Ovary (tissue), 9 donors: ENCODE results near the gene ZNF837. TPM values are rescaled to one million over a fixed set of nuclear protein-coding genes. Genes with fewer than 3 reads are reported as not detected.
A peak's percentile ranks its signal among the peaks of the same experiment; 100 is the strongest.

ENCODE experiments used
- DNase-seq, 5 donors: peaks; one replicate each; pipeline ENCODE4 v3.0.0-alpha.2; 2019 to 2020
- H3K27ac ChIP-seq, 2 donors: fragments of 200-600 bp; one replicate each; pipeline versions ENCODE4 v1.5.1 to v1.8.0; 2019 to 2022
- H3K27me3 ChIP-seq: fragments of 200-600 bp; one replicate; pipeline ENCODE4 v1.8.0; 2022
- H3K36me3 ChIP-seq: fragments of 200-600 bp; sonication (generic); one replicate; pipeline ENCODE4 v1.5.1; 2019
- H3K4me1 ChIP-seq: one replicate; pipeline ENCODE4 v1.8.1; 2013; ENCODE audit warnings: mild to moderate bottlenecking, moderate library complexity; ENCODE audit not compliant: insufficient read depth
- H3K4me3 ChIP-seq: fragments of 200-600 bp; sonication (generic); one replicate; pipeline ENCODE4 v1.5.1; 2017
- H3K9me3 ChIP-seq, 2 donors: fragments of 200-600 bp in 1 of 2; sonication (generic) in 1 of 2; one replicate each; pipeline versions ENCODE4 v1.5.1 to v1.8.1; 2013 to 2019; ENCODE audit warnings: mild to moderate bottlenecking in 1 of 2, moderate library complexity in 1 of 2
- EP300 ChIP-seq: sonication (generic); formaldehyde crosslinking; IDR thresholded peaks from one replicate; pipeline ENCODE4 v1.6.1; 2017; ENCODE audit warnings: antibody characterized with exemption
- POLR2A ChIP-seq: fragments of 450-650 bp; IDR thresholded peaks from one replicate; pipeline ENCODE4 v1.6.1; 2017; ENCODE audit warnings: antibody characterized with exemption, mild to moderate bottlenecking, moderate library complexity
- WGBS, 3 donors: extraction: QIAGEN DNeasy Blood & Tissue Kit in 1 of 3; methylation state at CpG; one replicate each; pipeline versions ENCODE4 v1.1.5 to v1.1.7; 2013 to 2017; 5-methylcytosine and 5-hydroxymethylcytosine counted together
- intact Hi-C, 4 donors: fragments of 100-400 bp; cut with DNase I; formaldehyde crosslinking; loops; one replicate each; pipeline versions ENCODE4 v1.11.0 to v1.15.1; 2022 to 2023
- microRNA-seq, 3 donors: library from miRNA; unstranded; fragments of <30 nt; microRNA quantifications; one replicate each; pipeline versions ENCODE4 to v1.2.0, GENCODE V29; 2019 to 2020
- polyA plus RNA-seq, 2 donors: library from polyadenylated mRNA; stranded (reverse); fragments of 200-250 nt in 1 of 2; fragments of 350-450 nt in 1 of 2; fragmentation: Illumina TruSeq in 1 of 2; extraction: RNeasy Lipid Tissue Mini Kit (QIAGEN cat#74804) in 1 of 2; gene quantifications; one replicate each; pipeline ENCODE4 v1.2.3, GENCODE V29; 2013 to 2014
- small RNA-seq: library from RNA; depleted of rRNA; stranded (forward); fragments of <200 nt; gene quantifications from one replicate; pipeline ENCODE3, GENCODE V24; 2016
- total RNA-seq, 7 donors: library from RNA; depleted of rRNA in 2 of 7; stranded (reverse); fragments of >200 nt in 2 of 7; fragmentation: NEBNext Ultra II Directional in 3 of 7; extraction: Animal tissue kit (Norgen Biotek cat#: 25700) in 3 of 7; gene quantifications; one replicate each; pipeline versions ENCODE4 v1.1.0 to v1.2.4, GENCODE V29; 2016 to 2023
- TF ChIP-seq, protein P1 (sequence below), 3 donors: fragments of 450-650 bp in 2 of 3; fragments of 200-600 bp in 1 of 3; IDR thresholded peaks; one replicate each; pipeline versions ENCODE4 v1.5.1 to v1.8.0; 2016 to 2022; ENCODE audit warnings: antibody characterized with exemption in 3 of 3, mild to moderate bottlenecking in 1 of 3
- donor health status: DM: no; HTN: no; CAD: no; lungs with moderate emphysema.
- donor health status: DM: no; HTN: no; CAD: no.
- donor health status: Bipolar disorder and iron deficiency.
- donor health status: DM: yes; HTN: yes; CAD: no.
- donor health status: DM: no; HTN: no; CAD: no.
- donor health status: DM: yes; HTN: yes; CAD: no.

ZNF837 gene
- total and polyA plus RNA-seq, 9 donors = 1.4 to 3.2 (median 2.5) TPM; not detected in 1

DNA sequence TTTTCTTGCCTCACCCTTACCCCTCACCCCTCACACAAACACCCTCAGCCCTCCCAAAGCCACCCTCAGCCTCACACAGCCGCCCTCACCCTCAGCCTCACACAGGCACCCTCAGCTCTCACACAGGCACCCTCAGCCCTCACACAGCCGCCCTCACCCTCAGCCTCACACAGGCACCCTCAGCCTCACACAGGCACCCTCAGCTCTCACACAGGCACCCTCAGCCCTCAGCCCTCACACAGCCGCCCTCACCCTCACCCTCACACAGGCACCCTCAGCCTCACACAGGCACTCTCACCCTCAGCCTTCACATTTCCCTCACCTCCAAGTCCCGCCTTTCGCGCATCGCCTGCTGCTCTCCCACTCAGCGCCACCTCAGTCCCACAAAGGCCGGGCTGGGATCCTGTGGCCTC is 54.3 kb downstream of the ZNF837 start:
- TF ChIP-seq, protein P1, sequence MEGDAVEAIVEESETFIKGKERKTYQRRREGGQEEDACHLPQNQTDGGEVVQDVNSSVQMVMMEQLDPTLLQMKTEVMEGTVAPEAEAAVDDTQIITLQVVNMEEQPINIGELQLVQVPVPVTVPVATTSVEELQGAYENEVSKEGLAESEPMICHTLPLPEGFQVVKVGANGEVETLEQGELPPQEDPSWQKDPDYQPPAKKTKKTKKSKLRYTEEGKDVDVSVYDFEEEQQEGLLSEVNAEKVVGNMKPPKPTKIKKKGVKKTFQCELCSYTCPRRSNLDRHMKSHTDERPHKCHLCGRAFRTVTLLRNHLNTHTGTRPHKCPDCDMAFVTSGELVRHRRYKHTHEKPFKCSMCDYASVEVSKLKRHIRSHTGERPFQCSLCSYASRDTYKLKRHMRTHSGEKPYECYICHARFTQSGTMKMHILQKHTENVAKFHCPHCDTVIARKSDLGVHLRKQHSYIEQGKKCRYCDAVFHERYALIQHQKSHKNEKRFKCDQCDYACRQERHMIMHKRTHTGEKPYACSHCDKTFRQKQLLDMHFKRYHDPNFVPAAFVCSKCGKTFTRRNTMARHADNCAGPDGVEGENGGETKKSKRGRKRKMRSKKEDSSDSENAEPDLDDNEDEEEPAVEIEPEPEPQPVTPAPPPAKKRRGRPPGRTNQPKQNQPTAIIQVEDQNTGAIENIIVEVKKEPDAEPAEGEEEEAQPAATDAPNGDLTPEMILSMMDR (IDR thresholded peaks at IDR 0.05) = no peak
- TF ChIP-seq EP300 = no peak
- no peak for TF ChIP-seq POLR2A
- H3K4me1 ChIP-seq = peaks cover 15% of the 10 kb centered on the region
- intact Hi-C loops = no loop called here
- H3K27ac ChIP-seq = peak overlapping the region; percentile 80 to 88
- no peaks in the 10 kb centered on the region for H3K27me3 ChIP-seq
- no peaks in the 10 kb centered on the region for H3K36me3 ChIP-seq
- no peaks in the 10 kb centered on the region for H3K9me3 ChIP-seq
- H3K4me3 ChIP-seq = peak overlapping the region; percentile 92
- DNase-seq = no peak
- WGBS, 3 donors = 1 to 10% (median 3%) methylated on average over 9 of the region's 9 CpGs

DNA sequence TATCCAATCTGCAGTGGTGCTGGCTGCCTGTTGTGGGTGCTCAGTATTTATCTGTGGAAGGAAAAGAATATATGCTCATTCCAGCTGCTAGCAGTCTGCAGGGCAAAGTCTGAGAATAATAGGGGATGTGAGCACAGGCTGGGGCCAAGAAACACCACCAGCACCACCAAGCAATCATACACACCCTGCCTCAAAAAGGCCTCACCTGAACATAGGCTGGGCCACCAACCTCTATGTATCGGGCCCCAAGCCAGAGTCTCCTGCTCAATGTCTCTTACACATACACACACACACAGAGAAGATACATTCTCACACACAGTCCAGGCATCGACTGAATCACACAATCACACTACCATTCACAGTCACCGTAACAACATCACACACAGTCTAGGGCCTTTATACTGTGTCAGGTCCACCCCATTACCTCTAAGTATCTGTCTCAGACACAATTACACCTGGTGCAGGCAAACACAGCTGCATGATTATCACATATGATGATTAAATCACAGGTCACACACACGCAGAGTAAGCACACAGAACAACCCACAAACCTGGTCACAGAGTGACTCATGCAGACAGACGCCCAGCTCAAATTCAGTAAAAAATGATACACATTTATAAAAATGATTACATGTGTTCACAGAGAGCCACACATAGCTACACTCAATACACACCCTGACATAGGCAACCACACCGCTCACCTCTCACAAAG is 55.4 kb downstream of the ZNF837 start:
- intact Hi-C loops = no loop called here
- Histone ChIP-seq H3K27me3 (no peaks in the 10 kb centered on the region), H3K4me3 (peak overlapping the region; percentile 1), H3K9me3 (no peaks in the 10 kb centered on the region), H3K27ac (no peak overlapping the region), H3K4me1 (peaks cover 15% of the 10 kb centered on the region), H3K36me3 (no peaks in the 10 kb centered on the region)
- DNase-seq = no peak
- no peak for TF ChIP-seq EP300
- TF ChIP-seq POLR2A = no peak
- TF ChIP-seq, protein P1 (IDR thresholded peaks at IDR 0.05) = no peak
- WGBS, 3 donors = 83 to 86% (median 84%) methylated on average over 6 of the region's 6 CpGs

- 91 to 96% (median 91%) methylated on average over 10 of the region's 10 CpGs for WGBS, 3 donors
- Histone ChIP-seq H3K4me1 (no peaks in the 10 kb centered on the region), H3K9me3 (no peaks in the 10 kb centered on the region), H3K4me3 (no peak overlapping the region), H3K36me3 (no peaks in the 10 kb centered on the region), H3K27ac (no peak overlapping the region), H3K27me3 (no peaks in the 10 kb centered on the region)
- DNase-seq = no peak
- intact Hi-C loops = no loop called here
- no peak for TF ChIP-seq EP300
- no peak for TF ChIP-seq POLR2A
- TF ChIP-seq, protein P1 (IDR thresholded peaks at IDR 0.05) = no peak
These were observed 61.6 kb downstream of the ZNF837 start for GRCh38 chr19:58319241-58319640.

DNA sequence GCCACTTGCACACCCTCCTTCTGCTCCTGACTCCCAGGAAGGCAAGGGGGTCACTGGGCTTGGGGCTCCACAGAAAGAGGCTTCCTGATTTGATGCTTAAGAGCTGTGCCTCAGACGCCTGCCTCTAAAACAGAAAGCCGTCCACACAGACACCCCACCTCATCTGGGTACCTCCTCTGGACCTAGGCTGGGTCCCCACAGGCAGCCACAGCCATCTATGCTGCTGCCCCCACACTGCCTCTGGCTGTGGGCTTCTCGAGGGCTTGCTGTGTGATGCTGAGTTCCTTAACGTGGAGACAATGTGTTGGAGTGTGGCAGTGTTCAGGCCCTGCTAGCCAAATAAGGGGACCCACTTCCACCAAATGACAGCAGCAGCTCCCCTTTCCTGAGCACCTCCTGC is 62.5 kb downstream of the ZNF837 start:
- Histone ChIP-seq H3K4me1 (no peaks in the 10 kb centered on the region), H3K27ac (no peak overlapping the region), H3K9me3 (no peaks in the 10 kb centered on the region), H3K4me3 (no peak overlapping the region), H3K27me3 (no peaks in the 10 kb centered on the region), H3K36me3 (no peaks in the 10 kb centered on the region)
- DNase-seq = no peak
- TF ChIP-seq POLR2A (no peak), EP300 (no peak)
- TF ChIP-seq, protein P1 (IDR thresholded peaks at IDR 0.05) = no peak
- WGBS, 3 donors = 77 to 90% (median 85%) methylated on average over 4 of the region's 4 CpGs
- intact Hi-C loops = no loop called here

Small RNAs within 50 kb of the gene (microRNA-seq; reads per million reads assigned to microRNA genes)
- gene MIR4754 (0 to 0.16 (median 0) reads per million in 3 donors), gene MIR6806 (0 reads per million in 3 donors)

Small RNAs within 50 kb of the gene (small RNA-seq; reads per million reads assigned to genes)
- gene MIR4754 (not detected), gene MIR6806 (not detected), gene RNA5SP473 (0.35 reads per million)

Other genes starting within 250 kb of the ZNF837 start
- gene ZNF329, start 230.2 kb downstream of the ZNF837 start, total RNA-seq = 10 to 100 TPM in 5 of 7 donors, 1 to 10 TPM in 2; 5.6 to 16.9 (median 13.5) TPM
- gene ZNF329, start 230.2 kb downstream of the ZNF837 start, polyA plus RNA-seq = 10 to 100 TPM in 1 of 2 donors, 1 to 10 TPM in 1; 7.3 to 14.9 TPM
- gene ZNF274, start 198.0 kb downstream of the ZNF837 start, total RNA-seq = 10 to 100 TPM; 26.1 to 61.5 (median 45.3) TPM
- 10 to 100 TPM; 20.4 to 22.4 TPM for gene ZNF274, start 198.0 kb downstream of the ZNF837 start, polyA plus RNA-seq
- 10 to 100 TPM; 20.8 to 39.8 (median 37.5) TPM for gene ZNF544, start 152.1 kb downstream of the ZNF837 start, total RNA-seq
- 10 to 100 TPM; 16.8 to 18.3 TPM for gene ZNF544, start 152.1 kb downstream of the ZNF837 start, polyA plus RNA-seq
- 10 to 100 TPM in 1 of 7 donors, 1 to 10 TPM in 6; 4.8 to 10.6 (median 8.0) TPM for gene ZNF8, start 102.1 kb downstream of the ZNF837 start, total RNA-seq
- 1 to 10 TPM; 2.7 to 4.2 TPM for gene ZNF8, start 102.1 kb downstream of the ZNF837 start, polyA plus RNA-seq
- 10 to 100 TPM; 26.9 to 37.6 (median 29.9) TPM for gene ERVK3-1, start 75.7 kb downstream of the ZNF837 start, total RNA-seq
- 10 to 100 TPM; 27.4 to 52.5 TPM for gene ERVK3-1, start 75.7 kb downstream of the ZNF837 start, polyA plus RNA-seq
- 1 to 10 TPM; 2.2 to 6.1 (median 4.5) TPM for gene ZSCAN22, start 54.0 kb downstream of the ZNF837 start, total RNA-seq
- gene ZSCAN22, start 54.0 kb downstream of the ZNF837 start, polyA plus RNA-seq = 1 to 10 TPM; 1.1 to 2.3 TPM
- gene A1BG, start 27.5 kb downstream of the ZNF837 start, total RNA-seq = 10 to 100 TPM in 2 of 7 donors, 1 to 10 TPM in 5; 2.6 to 32.4 (median 4.8) TPM
- gene A1BG, start 27.5 kb downstream of the ZNF837 start, polyA plus RNA-seq = 10 to 100 TPM in 1 of 2 donors, under 1 TPM in 1; 0.38 to 11.8 TPM
- gene ZNF497, start 18.3 kb downstream of the ZNF837 start, total RNA-seq = 1 to 10 TPM; 2.5 to 6.5 (median 3.4) TPM
- gene ZNF497, start 18.3 kb downstream of the ZNF837 start, polyA plus RNA-seq = 1 to 10 TPM in 1 of 2 donors, under 1 TPM in 1; 0.30 to 2.2 TPM
- 1,000 to 10,000 TPM; 1,875 to 5,180 (median 2,346) TPM for gene RPS5, start 6.2 kb upstream of the ZNF837 start, total RNA-seq
- 1,000 to 10,000 TPM in 1 of 2 donors, 100 to 1,000 TPM in 1; 715 to 3,775 TPM for gene RPS5, start 6.2 kb upstream of the ZNF837 start, polyA plus RNA-seq
- not detected for gene RNF225, start 14.6 kb upstream of the ZNF837 start, total RNA-seq
- not detected for gene RNF225, start 14.6 kb upstream of the ZNF837 start, polyA plus RNA-seq
- 10 to 100 TPM; 12.6 to 24.3 (median 22.0) TPM for gene ZNF584, start 27.6 kb upstream of the ZNF837 start, total RNA-seq
- 10 to 100 TPM; 11.0 to 12.0 TPM for gene ZNF584, start 27.6 kb upstream of the ZNF837 start, polyA plus RNA-seq
- 10 to 100 TPM in 2 of 7 donors, 1 to 10 TPM in 5; 6.2 to 12.5 (median 8.6) TPM for gene ZNF132, start 59.1 kb upstream of the ZNF837 start, total RNA-seq
- 1 to 10 TPM; 3.3 to 5.9 TPM for gene ZNF132, start 59.1 kb upstream of the ZNF837 start, polyA plus RNA-seq
- 10 to 100 TPM in 1 of 7 donors, 1 to 10 TPM in 6; 4.7 to 11.4 (median 8.5) TPM for gene ZNF324B, start 70.6 kb upstream of the ZNF837 start, total RNA-seq
- 1 to 10 TPM; 4.2 to 4.7 TPM for gene ZNF324B, start 70.6 kb upstream of the ZNF837 start, polyA plus RNA-seq
- gene ZNF324, start 86.0 kb upstream of the ZNF837 start, total RNA-seq = 10 to 100 TPM; 14.2 to 20.2 (median 18.6) TPM
- 1 to 10 TPM; 3.9 to 8.7 TPM for gene ZNF324, start 86.0 kb upstream of the ZNF837 start, polyA plus RNA-seq
- gene ZNF446, start 95.3 kb upstream of the ZNF837 start, total RNA-seq = 10 to 100 TPM; 16.2 to 20.9 (median 18.6) TPM
- gene ZNF446, start 95.3 kb upstream of the ZNF837 start, polyA plus RNA-seq = 10 to 100 TPM in 1 of 2 donors, 1 to 10 TPM in 1; 1.9 to 24.9 TPM
- 10 to 100 TPM in 4 of 7 donors, 1 to 10 TPM in 3; 6.5 to 14.8 (median 11.1) TPM for gene SLC27A5, start 131.0 kb upstream of the ZNF837 start, total RNA-seq
- 10 to 100 TPM in 1 of 2 donors, under 1 TPM in 1; 0.70 to 14.2 TPM for gene SLC27A5, start 131.0 kb upstream of the ZNF837 start, polyA plus RNA-seq
- 10 to 100 TPM in 5 of 7 donors, 1 to 10 TPM in 2; 8.1 to 23.3 (median 17.3) TPM for gene ZBTB45, start 138.8 kb upstream of the ZNF837 start, total RNA-seq
- 10 to 100 TPM in 1 of 2 donors, 1 to 10 TPM in 1; 1.1 to 11.6 TPM for gene ZBTB45, start 138.8 kb upstream of the ZNF837 start, polyA plus RNA-seq
- gene TRIM28, start 163.0 kb upstream of the ZNF837 start, total RNA-seq = 100 to 1,000 TPM; 193 to 505 (median 348) TPM
- 100 to 1,000 TPM; 270 to 294 TPM for gene TRIM28, start 163.0 kb upstream of the ZNF837 start, polyA plus RNA-seq
- 100 to 1,000 TPM in 2 of 7 donors, 10 to 100 TPM in 5; 54.2 to 105 (median 96.1) TPM for gene CHMP2A, start 174.1 kb upstream of the ZNF837 start, total RNA-seq
- 100 to 1,000 TPM; 137 to 143 TPM for gene CHMP2A, start 174.1 kb upstream of the ZNF837 start, polyA plus RNA-seq
- gene UBE2M, start 177.6 kb upstream of the ZNF837 start, total RNA-seq = 10 to 100 TPM; 13.8 to 75.0 (median 62.6) TPM
- 100 to 1,000 TPM in 1 of 2 donors, 10 to 100 TPM in 1; 43.8 to 110 TPM for gene UBE2M, start 177.6 kb upstream of the ZNF837 start, polyA plus RNA-seq
- gene MZF1, start 192.3 kb upstream of the ZNF837 start, total RNA-seq = 10 to 100 TPM; 26.2 to 48.0 (median 30.6) TPM
- gene MZF1, start 192.3 kb upstream of the ZNF837 start, polyA plus RNA-seq = 10 to 100 TPM; 10.8 to 32.5 TPM